HEK293 (cell line): ENCODE measurements around the gene MRO.

Experiments used
- CTCF ChIA-PET: fragments of 350-600 bp; formaldehyde crosslinking; extraction: SDS; loops from one replicate; lab custom pipeline; 2021; ENCODE audit warnings: antibody characterized with exemption; lab: Yijun Ruan, JAX
- POLR2A ChIA-PET: fragments of 300-600 bp; formaldehyde crosslinking; extraction: SDS; loops from one replicate; lab custom pipeline; 2020; ENCODE audit warnings: antibody characterized with exemption, inconsistent platforms; lab: Yijun Ruan, JAX
- H3K27ac ChIP-seq: fragments of 200-500 bp; sonication (Bioruptor generic); 2 replicates; pipeline ENCODE4 v1.5.1; 2014; ENCODE audit warnings: low read depth, low read length, control low read depth, inconsistent platforms; ENCODE audit errors: extremely low read depth
- H3K36me3 ChIP-seq, 2 experiments: fragments of 200-500 bp in 1 of 2; sonication (Bioruptor generic) in 1 of 2; 1 replicate in 1 of 2; 2 replicates in 1 of 2; pipeline ENCODE4 v1.5.1; 2014 to 2017; ENCODE audit warnings: inconsistent platforms in 2 of 2, low read length in 2 of 2; ENCODE audit not compliant: control insufficient read depth in 2 of 2, insufficient read depth in 1 of 2
- H3K4me1 ChIP-seq: fragments of 200-500 bp; sonication (Bioruptor generic); 2 replicates; pipeline ENCODE4 v1.5.1; 2014; ENCODE audit warnings: mild to moderate bottlenecking, low read length, inconsistent platforms; ENCODE audit not compliant: control insufficient read depth, insufficient read depth
- H3K4me3 ChIP-seq: 2 replicates; pipeline ENCODE4 v1.5.1; 2011; ENCODE audit warnings: low read depth, mild to moderate bottlenecking, control low read depth, low read length, moderate library complexity
- H3K9me3 ChIP-seq: fragments of 200-500 bp; sonication (Bioruptor generic); 2 replicates; pipeline ENCODE4 v1.5.1; 2014; ENCODE audit warnings: low read depth, low read length, inconsistent platforms; ENCODE audit not compliant: control insufficient read depth, insufficient read depth
- BCL6B ChIP-seq: fragments of 450-650 bp; formaldehyde crosslinking; IDR thresholded peaks from 2 replicates; pipeline ENCODE4 v1.5.1; 2017; ENCODE audit warnings: missing biosample characterization, missing genetic modification characterization
- FEZF1 ChIP-seq: fragments of 450-650 bp; formaldehyde crosslinking; IDR thresholded peaks from 2 replicates; pipeline ENCODE4 v1.5.1; 2016; ENCODE audit warnings: missing biosample characterization, missing genetic modification characterization
- GLI4 ChIP-seq: fragments of 450-650 bp; formaldehyde crosslinking; IDR thresholded peaks from 2 replicates; pipeline ENCODE4 v1.5.1; 2016; ENCODE audit warnings: missing biosample characterization, missing genetic modification characterization
- HOXA7 ChIP-seq: sonication (generic); formaldehyde crosslinking; IDR thresholded peaks from 2 replicates; pipeline ENCODE4 v1.8.1; 2022; ENCODE audit warnings: missing genetic modification reagents, borderline replicate concordance
- KLF1 ChIP-seq: fragments of 450-650 bp; formaldehyde crosslinking; IDR thresholded peaks from 2 replicates; pipeline ENCODE4 v1.5.1; 2016; ENCODE audit warnings: missing biosample characterization, missing genetic modification characterization
- KLF17 ChIP-seq: fragments of 450-650 bp; formaldehyde crosslinking; IDR thresholded peaks from 2 replicates; pipeline ENCODE4 v1.5.1; 2016; ENCODE audit warnings: missing biosample characterization, missing genetic modification characterization
- KLF7 ChIP-seq: fragments of 450-650 bp; formaldehyde crosslinking; IDR thresholded peaks from 2 replicates; pipeline ENCODE4 v1.5.1; 2016; ENCODE audit warnings: missing biosample characterization, missing genetic modification characterization, borderline replicate concordance
- PATZ1 ChIP-seq: fragments of 450-650 bp; formaldehyde crosslinking; IDR thresholded peaks from 2 replicates; pipeline ENCODE4 v1.5.1; 2016; ENCODE audit warnings: missing biosample characterization, missing genetic modification characterization
- ZBTB44 ChIP-seq: fragments of 450-650 bp; IDR thresholded peaks from 2 replicates; pipeline ENCODE4 v1.5.1; 2018; ENCODE audit warnings: missing biosample characterization, mild to moderate bottlenecking, missing genetic modification characterization
- ZBTB48 ChIP-seq: fragments of 450-650 bp; formaldehyde crosslinking; IDR thresholded peaks from 2 replicates; pipeline ENCODE4 v1.5.1; 2016; ENCODE audit warnings: missing biosample characterization, missing genetic modification characterization
- ZNF133 ChIP-seq: fragments of 450-650 bp; formaldehyde crosslinking; IDR thresholded peaks from 2 replicates; pipeline ENCODE4 v1.5.1; 2016; ENCODE audit warnings: missing biosample characterization, missing genetic modification characterization
- ZNF18 ChIP-seq: fragments of 450-650 bp; formaldehyde crosslinking; IDR thresholded peaks from 2 replicates; pipeline ENCODE4 v1.5.1; 2016; ENCODE audit warnings: missing biosample characterization, missing genetic modification characterization
- ZNF248 ChIP-seq: fragments of 450-650 bp; formaldehyde crosslinking; IDR thresholded peaks from 2 replicates; pipeline ENCODE4 v1.5.1; 2017; ENCODE audit warnings: missing biosample characterization, missing genetic modification characterization
- ZNF302 ChIP-seq: fragments of 450-650 bp; formaldehyde crosslinking; IDR thresholded peaks from 2 replicates; pipeline ENCODE4 v1.5.1; 2016; ENCODE audit warnings: missing biosample characterization, missing genetic modification characterization, low read depth
- ZNF366 ChIP-seq: fragments of 450-650 bp; formaldehyde crosslinking; conservative IDR thresholded peaks from 2 replicates; pipeline ENCODE4 v1.5.1; 2016; ENCODE audit warnings: missing biosample characterization, missing genetic modification characterization
- ZNF558 ChIP-seq: fragments of 450-650 bp; formaldehyde crosslinking; IDR thresholded peaks from 2 replicates; pipeline ENCODE4 v1.5.1; 2016; ENCODE audit warnings: missing biosample characterization, missing genetic modification characterization
- ZNF596 ChIP-seq: fragments of 450-650 bp; IDR thresholded peaks from 2 replicates; pipeline ENCODE4 v1.5.0; 2018; ENCODE audit warnings: missing biosample characterization, mild to moderate bottlenecking, missing genetic modification characterization, moderate library complexity
- ZNF621 ChIP-seq: fragments of 450-650 bp; formaldehyde crosslinking; IDR thresholded peaks from 2 replicates; pipeline ENCODE4 v1.5.1; 2017; ENCODE audit warnings: missing biosample characterization, missing genetic modification characterization
- ZNF626 ChIP-seq: fragments of 450-650 bp; sonication (Bioruptor Pico); formaldehyde crosslinking; IDR thresholded peaks from 2 replicates; pipeline ENCODE4 v1.5.1; 2018; ENCODE audit warnings: missing biosample characterization, missing genetic modification characterization, inconsistent platforms
- ZNF645 ChIP-seq: fragments of 450-650 bp; formaldehyde crosslinking; IDR thresholded peaks from 2 replicates; pipeline ENCODE4; 2016; ENCODE audit warnings: missing biosample characterization, missing genetic modification characterization
- ZNF660 ChIP-seq: fragments of 450-650 bp; IDR thresholded peaks from 2 replicates; pipeline ENCODE4 v1.5.1; 2018; ENCODE audit warnings: missing biosample characterization, mild to moderate bottlenecking, missing genetic modification characterization
- ZNF768 ChIP-seq: fragments of 450-650 bp; formaldehyde crosslinking; IDR thresholded peaks from 2 replicates; pipeline ENCODE4 v1.5.1; 2018; ENCODE audit warnings: missing biosample characterization, mild to moderate bottlenecking, missing genetic modification characterization

The MRO gene

GRCh38 chr18:50839996-50840395 lies 20.2 kb upstream of the MRO start:
- TF ChIP-seq ZNF660 (tag by site-specific recombination) (no peak), PATZ1 (tag by site-specific recombination) (no peak), ZNF248 (tag by site-specific recombination) (no peak), ZNF768 (tag by site-specific recombination) (no peak), BCL6B (tag by site-specific recombination) (no peak), ZNF645 (tag by site-specific recombination) (no peak), ZNF18 (no peak)
- CTCF ChIA-PET = interaction anchor here (0.6 to 1.1 kb wide), 3 partner anchors 19 to 166 kb away, joined by 3 to 4 read pairs (median 3); no protein-coding TSS in a partner anchor
- H3K9me3 ChIP-seq = no peaks in the 10 kb centered on the region
- H3K27ac ChIP-seq = no peak overlapping the region
- H3K4me1 ChIP-seq = peaks cover 3% of the 10 kb centered on the region; the same call in 1 of the 2 replicates
- no peaks in the 10 kb centered on the region for H3K36me3 ChIP-seq
- POLR2A ChIA-PET = interaction anchor here (0.7 to 1.6 kb wide), 2 partner anchors 39 to 358 kb away, joined by 3 to 6 read pairs; partner anchors contain the start of gene ME2
- no peak overlapping the region for H3K4me3 ChIP-seq

GRCh38 chr18:50839341-50839740 lies 19.5 kb upstream of the MRO start:
- ChIA-PET CTCF (interaction anchor here (0.6 to 1.1 kb wide), 4 partner anchors 13 to 49 kb away, joined by 3 to 4 read pairs (median 4); no protein-coding TSS in a partner anchor), POLR2A (interaction anchor here (1.6 kb wide), 1 partner anchor 39 kb away, joined by 6 read pairs; the partner anchor contains the start of gene ME2)
- peaks cover 3% of the 10 kb centered on the region; the same call in 1 of the 2 replicates for H3K4me1 ChIP-seq
- H3K36me3 ChIP-seq = no peaks in the 10 kb centered on the region
- no peak overlapping the region for H3K4me3 ChIP-seq
- TF ChIP-seq HOXA7 (CRISPR knock-in tag) (no peak), FEZF1 (tag by site-specific recombination) (0 out of 2 replicates have a peak, but pooled peaks have one; percentile 11), ZNF366 (tag by site-specific recombination) (no peak)
- H3K27ac ChIP-seq = no peak overlapping the region
- no peaks in the 10 kb centered on the region for H3K9me3 ChIP-seq

- ChIA-PET POLR2A (interaction anchor here (0.7 to 1.6 kb wide), 5 partner anchors 13 to 202 kb away, joined by 3 to 15 read pairs (median 6); partner anchors contain the start of genes ELAC1 and SMAD4), CTCF (interaction anchor here (0.6 to 0.8 kb wide), 2 partner anchors 18 to 43 kb away, joined by 3 to 6 read pairs; partner anchors contain the start of gene ME2)
- no peak overlapping the region for H3K4me3 ChIP-seq
- H3K36me3 ChIP-seq = no peaks in the 10 kb centered on the region
- H3K27ac ChIP-seq = no peak overlapping the region
- H3K4me1 ChIP-seq = no peaks in the 10 kb centered on the region
- H3K9me3 ChIP-seq = no peaks in the 10 kb centered on the region
- TF ChIP-seq KLF7 (tag by site-specific recombination) = no peak
- TF ChIP-seq ZNF366 (tag by site-specific recombination) = peak; percentile 90
- TF ChIP-seq ZNF596 (tag by site-specific recombination) = no peak
- TF ChIP-seq ZNF626 (tag by site-specific recombination) = no peak
- no peak for TF ChIP-seq ZNF558 (tag by site-specific recombination)
- TF ChIP-seq ZBTB48 (tag by site-specific recombination) = no peak
- TF ChIP-seq KLF1 (tag by site-specific recombination) = no peak
- TF ChIP-seq ZNF621 (tag by site-specific recombination) = no peak
- TF ChIP-seq GLI4 = no peak
- no peak for TF ChIP-seq KLF17 (tag by site-specific recombination)
- no peak for TF ChIP-seq ZNF133 (tag by site-specific recombination)
- no peak for TF ChIP-seq ZNF302
- TF ChIP-seq ZBTB44 (tag by site-specific recombination) = 0 out of 2 replicates have a peak, but pooled peaks have one; percentile 22
Observed at GRCh38 chr18:50836521-50836957, 16.7 kb upstream of the MRO start.
